PFSK-1 (cell line): ENCODE measurements around the gene EXD3.

ENCODE experiments used
- FOXP2 ChIP-seq: optimal IDR thresholded peaks from 2 replicates; pipeline ENCODE3; 2011; ENCODE audit warnings: borderline replicate concordance, control low read depth, inconsistent platforms; ENCODE audit not compliant: insufficient read depth; ENCODE audit errors: extremely low read length, extremely low read depth
- POLR2AphosphoS5 ChIP-seq: IDR thresholded peaks from 2 replicates; pipeline ENCODE4 v1.6.1; 2012; ENCODE audit warnings: low read depth, mild to moderate bottlenecking, control low read depth, low read length, moderate library complexity
- REST ChIP-seq, 2 experiments: IDR thresholded peaks; 2 replicates each; pipeline versions ENCODE4 v1.6.1 to v1.8.0; 2011 to 2012; ENCODE audit warnings: low read depth in 2 of 2, low read length in 2 of 2, control low read depth in 1 of 2, inconsistent platforms in 1 of 2, mild to moderate bottlenecking in 1 of 2, moderate library complexity in 1 of 2; ENCODE audit not compliant: insufficient read depth in 1 of 2
- SIN3A ChIP-seq: IDR thresholded peaks from 2 replicates; pipeline ENCODE4 v1.6.1; 2012; ENCODE audit warnings: mild to moderate bottlenecking, low read length, moderate library complexity, borderline replicate concordance; ENCODE audit not compliant: insufficient read depth
- TAF1 ChIP-seq: IDR thresholded peaks from 2 replicates; pipeline ENCODE4 v1.6.1; 2012; ENCODE audit warnings: low read length, control low read depth, borderline replicate concordance; ENCODE audit not compliant: insufficient read depth

Gene EXD3

GRCh38 chr9:137396634-137397367 is 26.2 kb downstream of the EXD3 start:
- TF ChIP-seq TAF1 (no peak), REST (IDR thresholded peaks at IDR 0.05; ENCODE audit: insufficient read depth in 1 of 2, low read depth in 2 of 2, low read length in 2 of 2) (no peak), SIN3A (no peak), POLR2AphosphoS5 (no peak), FOXP2 (no peak)

- TF ChIP-seq FOXP2 (no peak), TAF1 (no peak), SIN3A (no peak), REST (IDR thresholded peaks at IDR 0.05; ENCODE audit: insufficient read depth in 1 of 2, low read depth in 2 of 2, low read length in 2 of 2) (no peak), POLR2AphosphoS5 (no peak)
Observed at GRCh38 chr9:137396227-137396626, 26.7 kb downstream of the EXD3 start.

GRCh38 chr9:137395666-137396010 is 27.3 kb downstream of the EXD3 start:
- no peak for TF ChIP-seq REST (IDR thresholded peaks at IDR 0.05; ENCODE audit: insufficient read depth in 1 of 2, low read depth in 2 of 2, low read length in 2 of 2)

GRCh38 chr9:137394866-137395665 is 27.9 kb downstream of the EXD3 start:
- TF ChIP-seq FOXP2 (no peak), SIN3A (no peak), REST (IDR thresholded peaks at IDR 0.05; ENCODE audit: insufficient read depth in 1 of 2, low read depth in 2 of 2, low read length in 2 of 2) (no peak), POLR2AphosphoS5 (no peak), TAF1 (no peak)
